Activated CD8-positive, alpha-beta memory T cell treated with anti-CD3 and anti-CD28 coated beads, Interleukin-2, amount 50 U/mL, for 24 hours (primary cell): ENCODE data around the gene PTPA.

ENCODE experiments used
- DNase-seq: peaks from one replicate; pipeline ENCODE4 v3.0.0-alpha.2; 2020; ENCODE audit errors: extremely low read depth

PTPA gene

DNA sequence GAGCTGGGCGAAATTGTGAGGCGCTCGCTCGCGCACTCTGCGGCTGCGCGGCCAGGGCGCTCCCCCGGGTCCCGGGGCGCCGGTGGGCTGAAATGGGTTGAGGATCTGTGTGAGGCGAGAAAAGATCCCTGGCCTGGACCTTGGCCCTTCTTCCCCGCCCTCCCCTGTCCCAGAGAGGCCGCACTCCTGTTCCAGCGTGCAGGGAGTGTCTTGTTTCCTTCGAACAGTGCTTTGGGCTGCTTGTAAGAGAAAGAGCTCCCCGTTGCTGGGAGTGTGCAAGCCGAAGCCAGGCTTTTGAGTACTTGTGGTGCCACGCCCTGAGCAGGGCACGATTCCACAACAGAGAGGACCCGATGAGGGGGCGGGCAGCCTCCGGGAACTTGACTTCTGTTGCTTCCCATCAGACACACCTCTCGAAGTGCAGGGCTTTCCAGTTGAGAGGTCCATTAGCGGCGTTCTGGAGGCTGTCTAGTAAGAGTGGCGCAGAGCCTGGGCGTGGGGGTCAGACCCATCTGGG lies 29.8 kb upstream of the PTPA start:
- no peak for DNase-seq

DNA sequence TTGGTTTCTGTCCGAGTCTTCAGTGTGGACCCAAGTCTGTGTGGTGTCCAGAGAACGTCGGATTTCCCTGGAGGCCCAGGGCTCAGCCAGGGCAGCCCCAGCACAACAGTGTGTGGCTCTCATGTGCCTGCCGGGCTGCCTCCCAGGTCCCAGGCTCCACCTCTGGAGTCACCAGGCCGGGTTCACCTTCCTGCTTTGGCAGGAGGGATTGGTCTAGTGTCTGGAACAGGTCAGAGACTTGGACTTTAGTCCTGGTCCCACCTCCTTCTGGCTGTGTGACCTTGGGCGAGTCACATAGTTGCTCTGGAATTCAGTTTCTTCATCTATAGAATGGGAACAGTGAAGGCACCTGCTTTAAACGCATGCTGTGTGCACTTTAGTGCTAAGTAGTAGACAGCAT lies 27.1 kb upstream of the PTPA start:
- no peak for DNase-seq

DNA sequence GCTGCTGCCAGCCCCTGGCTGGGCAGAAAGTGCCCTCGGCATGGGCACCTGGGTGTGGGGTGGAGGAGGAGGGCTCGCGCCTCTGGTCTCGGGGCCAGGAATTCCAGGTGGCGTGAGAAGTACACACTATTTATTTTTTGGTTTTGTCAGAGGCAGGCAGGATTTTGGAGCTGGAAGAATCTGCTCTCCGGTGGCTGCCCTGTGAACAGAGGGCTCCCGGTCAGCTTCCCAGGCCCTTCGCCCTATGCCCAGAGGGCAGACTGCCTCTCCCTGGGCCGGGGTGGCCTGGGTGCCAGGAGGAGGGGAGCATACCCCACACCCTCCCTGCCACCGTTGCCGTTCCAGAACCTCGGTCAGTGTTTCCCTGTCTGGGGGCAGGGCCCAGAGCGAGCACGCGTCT lies 22.0 kb upstream of the PTPA start:
- DNase-seq, result no peak

DNA sequence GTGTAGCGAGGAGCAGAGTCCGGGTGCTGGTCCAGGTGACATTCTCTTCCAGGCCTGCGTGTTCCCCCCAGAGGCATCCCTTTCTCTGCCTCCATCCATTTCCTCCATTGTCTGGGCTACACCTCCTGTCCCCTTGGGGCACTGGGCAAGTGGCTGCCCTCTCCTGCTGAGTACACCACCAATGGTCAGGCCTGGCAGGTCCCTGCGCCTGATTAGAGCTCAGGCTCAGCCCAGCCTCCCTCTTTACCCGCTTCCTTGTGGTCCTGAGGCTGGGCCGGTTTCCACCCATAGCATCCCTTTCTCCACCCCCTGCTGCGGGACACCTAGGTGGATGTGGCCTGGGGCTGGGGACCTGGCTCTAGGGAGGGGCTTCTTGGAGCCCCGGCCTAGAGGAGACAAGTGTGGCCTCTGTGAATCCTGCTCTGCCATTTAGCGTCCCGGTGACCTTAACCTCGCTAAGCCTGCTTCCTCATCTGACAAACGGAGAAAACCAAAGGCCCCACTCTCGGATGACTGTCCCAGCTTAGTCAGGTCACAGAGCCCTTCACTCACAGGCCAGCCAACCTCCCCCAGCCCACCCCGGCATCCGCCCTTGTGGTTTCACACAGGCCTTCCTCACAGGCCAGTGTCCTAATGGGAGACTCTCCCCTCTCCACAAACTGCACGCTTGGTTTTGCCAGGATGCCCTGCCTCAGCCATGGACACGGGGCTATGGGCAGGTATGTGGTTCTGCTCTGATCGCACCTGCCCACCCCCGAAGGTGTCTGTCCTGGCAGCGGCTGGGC lies 17.4 kb upstream of the PTPA start:
- no peak for DNase-seq

DNA sequence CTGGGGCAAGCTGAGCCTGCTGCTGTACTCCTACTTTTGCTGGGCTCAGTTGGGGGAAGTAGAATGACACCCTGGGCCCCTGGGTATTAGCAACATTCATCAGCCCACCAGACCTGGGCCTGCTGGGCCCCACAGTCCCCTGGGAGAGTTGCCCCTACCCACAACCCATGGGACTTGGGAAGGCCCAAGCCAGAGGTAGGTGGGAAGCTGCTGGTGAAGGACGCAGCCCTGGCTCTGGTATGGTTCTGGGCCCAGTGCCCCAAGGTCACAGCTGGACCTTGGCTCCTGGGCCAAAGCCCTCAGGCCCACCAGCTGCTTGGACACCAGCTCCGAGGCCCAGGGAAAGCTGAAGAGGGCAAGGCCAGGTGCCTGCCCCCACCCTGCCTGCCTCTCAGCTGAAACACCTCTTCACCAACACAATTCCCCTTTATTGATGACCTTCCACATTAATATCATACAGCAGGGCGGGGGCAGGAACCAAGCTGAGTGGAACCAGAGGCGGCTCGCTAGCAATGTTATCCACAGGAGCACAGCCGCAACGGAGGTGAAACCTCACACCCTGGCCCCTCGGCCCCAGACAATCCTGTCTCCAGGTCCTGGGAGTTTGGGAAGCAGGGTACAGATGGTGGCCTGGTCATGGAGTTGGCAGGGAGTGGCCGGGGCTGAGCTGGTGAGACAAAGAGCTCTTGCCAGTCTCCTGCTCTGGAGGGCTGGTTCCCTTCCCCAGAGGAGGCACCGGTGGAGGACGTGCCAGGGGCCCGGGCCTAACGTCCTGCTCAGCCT lies 16.6 kb upstream of the PTPA start:
- DNase-seq, result no peak

DNA sequence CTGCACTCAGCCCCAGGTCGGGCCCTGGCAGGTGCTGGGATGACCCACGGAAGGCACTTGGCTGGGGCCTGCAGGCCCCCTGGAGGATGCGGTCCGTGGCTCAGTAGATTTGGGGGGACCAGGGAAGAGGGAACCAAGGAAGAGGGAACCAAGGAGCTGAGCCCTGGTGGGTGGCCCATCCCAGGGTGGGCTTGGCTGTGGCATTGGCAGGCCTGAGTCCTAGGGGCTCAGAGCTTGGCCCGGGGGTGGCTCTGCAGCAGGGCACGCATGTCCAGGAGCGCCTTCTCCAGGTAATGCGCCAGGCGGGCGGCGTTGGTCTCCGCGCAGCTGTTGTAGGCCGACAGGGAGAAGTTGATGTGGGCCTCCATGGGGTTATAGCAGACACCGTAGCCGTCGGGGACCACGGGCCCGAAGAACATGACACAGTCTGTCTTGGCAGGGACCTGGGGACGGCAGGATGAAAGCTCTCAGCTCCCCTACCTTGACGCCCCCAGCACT lies 16.0 kb upstream of the PTPA start:
- DNase-seq, result no peak

DNA sequence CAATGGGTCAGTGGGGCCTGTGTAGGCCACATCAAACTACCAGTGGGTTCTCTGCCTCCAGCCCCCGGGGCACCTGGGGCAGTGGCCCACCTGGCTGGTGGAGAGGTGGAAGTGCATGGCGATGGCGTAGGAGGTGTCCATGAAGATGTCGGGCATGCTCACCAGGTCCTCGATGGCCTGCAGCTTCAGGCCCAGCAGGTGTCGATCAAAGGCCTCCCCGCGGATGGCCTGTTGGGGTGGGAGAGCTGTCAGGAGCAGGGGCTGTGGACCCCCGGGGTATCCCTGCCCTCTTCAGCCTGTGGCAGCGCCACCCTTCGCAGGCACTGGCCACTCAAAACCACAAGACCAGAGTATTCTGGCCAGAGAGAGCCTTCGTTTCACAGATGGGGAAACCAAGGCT lies 15.3 kb upstream of the PTPA start:
- no peak for DNase-seq

DNA sequence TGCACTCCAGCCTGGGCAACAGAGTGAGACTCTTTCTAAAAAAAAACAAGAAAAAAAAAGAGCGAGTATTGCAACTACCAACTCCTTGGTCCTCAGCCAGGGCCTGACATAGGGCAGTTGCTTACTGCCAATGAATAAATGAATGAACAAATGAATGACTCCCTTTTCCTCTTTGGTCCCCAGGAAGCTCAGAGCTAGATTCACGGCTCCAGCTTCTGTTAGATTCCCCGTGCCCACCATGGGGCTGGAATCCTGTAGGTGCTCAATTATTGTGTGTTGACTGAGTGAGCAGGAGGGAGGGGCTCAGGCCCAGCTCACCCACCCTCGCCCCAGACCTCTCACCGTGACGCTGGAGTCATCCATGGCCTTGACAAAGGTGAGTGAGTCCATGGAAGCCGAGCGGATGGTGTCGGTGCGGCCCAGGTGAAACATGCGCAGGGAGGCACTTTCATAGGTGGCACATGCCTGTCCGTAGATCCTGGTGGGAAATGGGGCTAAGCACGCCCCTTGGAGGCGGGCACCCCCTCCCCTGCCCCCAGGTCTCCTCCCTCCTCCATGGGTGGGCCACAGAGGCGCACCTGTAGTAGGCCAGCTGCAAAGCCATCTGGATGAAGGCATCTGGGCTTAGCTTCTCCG lies 13.4 kb upstream of the PTPA start:
- no peak for DNase-seq

DNA sequence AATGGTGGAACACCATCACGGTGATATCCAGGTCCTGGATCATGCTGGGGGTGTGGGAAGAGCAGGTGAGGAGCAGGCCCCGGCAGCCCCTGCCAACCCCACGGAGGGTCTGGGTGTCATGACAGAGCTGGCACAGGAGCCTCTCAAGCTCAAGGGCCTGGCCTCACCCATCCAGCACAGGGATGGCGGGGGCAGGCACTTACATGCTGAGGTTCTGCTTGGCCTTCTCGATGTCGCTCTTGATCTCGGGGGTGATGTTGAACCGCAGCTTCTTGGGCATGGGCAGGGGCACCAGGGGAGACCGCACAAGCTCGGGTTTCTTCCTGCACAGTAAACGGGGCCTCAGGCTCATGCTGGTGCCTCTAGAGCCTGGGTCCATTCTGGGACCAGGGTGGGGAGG lies 12.9 kb upstream of the PTPA start:
- DNase-seq, result no peak

DNA sequence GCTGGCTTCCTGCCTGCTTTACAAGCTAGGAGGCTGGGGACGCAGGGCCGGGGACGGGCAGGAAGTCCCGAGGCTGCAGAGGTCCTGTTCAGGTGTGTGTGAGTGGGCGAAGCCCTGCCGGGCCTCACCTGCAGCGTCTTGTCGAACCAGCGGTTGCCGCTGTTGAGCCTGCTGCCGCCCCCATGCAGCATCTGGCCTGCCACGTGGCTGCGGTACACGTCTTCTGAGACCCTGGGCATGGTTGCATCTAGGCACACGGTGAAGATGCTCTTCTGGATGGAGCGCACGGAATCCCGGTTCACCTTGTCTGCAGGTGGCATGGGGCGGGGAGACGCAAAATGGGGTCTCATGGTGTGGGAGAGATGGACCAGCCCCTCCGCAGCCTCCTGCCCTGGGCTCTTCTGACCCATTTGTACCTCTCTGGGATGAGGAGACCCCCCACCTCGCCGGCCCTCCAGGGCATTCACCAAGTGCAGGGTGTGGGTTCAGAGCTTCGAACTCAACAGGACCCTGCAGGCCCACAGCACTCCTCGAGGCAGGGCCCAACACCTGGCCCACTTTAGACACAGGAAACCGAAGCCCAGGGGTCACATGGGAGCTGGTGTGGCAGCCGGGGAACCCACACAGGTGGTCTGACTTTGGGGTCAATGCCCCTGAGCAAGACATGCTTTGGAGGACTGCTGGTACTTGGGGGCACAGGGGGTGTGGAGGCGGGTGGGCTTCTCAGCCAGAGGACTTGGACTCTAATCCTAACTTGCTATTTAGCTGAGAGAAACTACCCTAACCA lies 10.6 kb upstream of the PTPA start:
- no peak for DNase-seq

DNA sequence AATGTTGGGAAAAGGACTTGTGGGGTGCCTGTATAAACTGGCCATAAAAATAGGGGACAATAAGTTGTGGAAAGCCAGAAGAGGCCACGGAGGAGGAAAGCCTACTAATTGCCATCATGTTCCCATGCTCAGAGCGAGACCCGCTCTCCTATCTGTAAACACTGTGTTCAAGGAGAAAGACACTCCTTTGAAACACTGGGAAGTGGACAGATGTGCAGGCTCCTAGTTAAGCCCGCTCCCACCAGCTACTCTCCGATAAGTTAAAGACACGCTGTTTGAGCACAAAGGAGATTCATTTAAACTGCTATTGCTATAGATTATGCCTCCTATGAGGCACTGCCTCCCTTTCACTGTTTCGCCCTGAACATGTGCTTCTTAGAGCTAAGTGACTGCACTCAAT lies 9.9 kb upstream of the PTPA start:
- DNase-seq, result no peak

DNA sequence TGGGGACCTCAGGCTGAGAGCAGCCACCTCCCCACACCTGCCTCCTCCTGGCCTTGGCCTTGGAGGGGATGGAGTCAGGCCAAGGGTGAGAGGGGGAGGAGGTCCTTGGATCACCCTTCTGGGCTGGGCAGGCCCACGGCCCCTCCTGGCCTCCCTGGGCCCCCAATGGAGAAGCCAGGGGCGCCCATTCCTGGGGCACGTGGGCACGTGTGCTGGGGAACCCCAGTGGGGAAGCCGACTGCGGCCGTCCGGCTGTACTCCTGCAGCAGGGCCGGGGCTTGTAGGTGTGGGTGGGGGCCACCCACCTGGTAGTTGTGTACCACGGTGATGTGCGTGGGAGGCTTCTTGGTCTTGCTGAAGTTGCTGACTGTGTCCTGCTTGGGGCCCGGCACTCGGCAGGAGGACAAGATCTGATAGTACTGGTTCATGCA lies 9.1 kb upstream of the PTPA start:
- DNase-seq, result no peak

DNA sequence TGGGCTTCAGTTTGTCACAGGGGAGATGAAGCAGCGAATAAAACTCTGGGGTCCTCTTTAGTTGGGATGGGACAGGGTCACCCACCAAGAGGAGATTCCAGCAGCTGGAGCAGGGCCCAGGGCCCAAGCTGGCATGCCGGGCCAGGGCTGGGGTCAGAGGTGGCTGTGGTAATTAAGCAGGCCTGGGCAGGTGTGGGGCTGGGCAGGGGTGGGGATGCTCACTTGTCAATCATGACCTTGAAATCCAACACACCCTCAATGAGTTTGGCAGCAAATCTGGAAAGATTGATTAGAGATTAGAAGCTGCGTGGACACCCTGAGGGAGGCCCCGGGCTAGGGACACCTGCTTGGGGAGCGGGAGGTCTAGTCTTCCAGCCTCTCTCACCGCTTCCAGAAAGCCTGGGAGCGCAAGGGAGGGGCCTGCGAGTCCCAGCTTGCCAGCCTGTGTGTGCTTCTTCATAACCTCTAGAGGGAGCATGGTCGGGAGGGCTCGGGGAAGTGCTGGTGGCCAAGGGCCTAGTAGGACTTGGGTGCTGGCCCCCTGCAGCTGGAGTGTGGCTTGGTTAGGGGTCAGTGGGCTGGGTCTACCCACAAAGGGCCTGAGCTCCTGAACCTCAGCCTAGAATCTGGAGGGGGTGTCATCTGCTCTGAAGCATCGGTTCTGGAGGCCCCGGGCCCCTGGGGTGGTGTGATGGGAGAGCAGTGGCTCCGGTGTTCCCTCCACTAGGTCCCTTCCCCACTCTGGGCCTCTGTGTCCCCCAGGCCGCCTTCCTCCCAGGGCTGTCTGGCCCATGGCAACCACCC lies 8.2 kb upstream of the PTPA start:
- DNase-seq, result no peak

DNA sequence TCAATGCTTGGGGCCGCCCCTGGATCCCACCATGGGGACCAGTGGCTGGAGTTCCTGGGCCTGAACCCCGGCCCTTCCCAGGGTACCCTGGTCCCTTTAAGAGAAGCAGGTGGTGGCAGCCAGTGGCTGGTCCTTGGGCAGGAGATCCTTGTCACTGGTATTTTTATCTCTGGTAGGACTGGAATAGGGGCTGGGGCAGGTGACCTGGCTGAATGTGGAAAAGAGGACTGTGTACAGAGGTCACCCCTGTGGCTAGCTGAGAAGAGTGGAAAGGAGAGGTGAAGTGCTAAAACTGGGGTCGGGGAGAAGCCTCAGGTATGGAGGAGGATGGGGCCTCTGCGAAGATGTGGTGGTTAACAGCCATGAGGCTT lies 7.6 kb upstream of the PTPA start:
- no peak for DNase-seq

DNA sequence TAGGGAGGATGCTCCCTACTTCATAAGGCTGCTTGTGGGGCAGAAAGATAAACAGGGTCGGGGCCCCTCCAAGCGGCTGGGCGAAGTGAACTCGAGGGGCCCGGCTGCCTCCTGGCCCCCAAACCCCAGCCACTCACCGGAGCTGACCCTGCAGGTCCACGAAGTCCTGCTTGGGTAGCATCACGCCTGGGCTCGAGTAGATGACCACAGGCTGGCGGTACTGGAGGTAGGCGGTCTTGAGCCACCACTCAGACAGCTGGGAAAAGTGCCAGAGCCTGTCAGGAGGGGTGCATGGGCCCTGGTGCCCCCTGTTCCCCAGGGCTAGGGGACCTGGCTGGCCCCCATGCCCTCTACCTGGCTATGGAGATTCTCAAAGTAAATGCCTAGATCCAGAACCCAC lies 7.2 kb upstream of the PTPA start:
- no peak for DNase-seq

DNA sequence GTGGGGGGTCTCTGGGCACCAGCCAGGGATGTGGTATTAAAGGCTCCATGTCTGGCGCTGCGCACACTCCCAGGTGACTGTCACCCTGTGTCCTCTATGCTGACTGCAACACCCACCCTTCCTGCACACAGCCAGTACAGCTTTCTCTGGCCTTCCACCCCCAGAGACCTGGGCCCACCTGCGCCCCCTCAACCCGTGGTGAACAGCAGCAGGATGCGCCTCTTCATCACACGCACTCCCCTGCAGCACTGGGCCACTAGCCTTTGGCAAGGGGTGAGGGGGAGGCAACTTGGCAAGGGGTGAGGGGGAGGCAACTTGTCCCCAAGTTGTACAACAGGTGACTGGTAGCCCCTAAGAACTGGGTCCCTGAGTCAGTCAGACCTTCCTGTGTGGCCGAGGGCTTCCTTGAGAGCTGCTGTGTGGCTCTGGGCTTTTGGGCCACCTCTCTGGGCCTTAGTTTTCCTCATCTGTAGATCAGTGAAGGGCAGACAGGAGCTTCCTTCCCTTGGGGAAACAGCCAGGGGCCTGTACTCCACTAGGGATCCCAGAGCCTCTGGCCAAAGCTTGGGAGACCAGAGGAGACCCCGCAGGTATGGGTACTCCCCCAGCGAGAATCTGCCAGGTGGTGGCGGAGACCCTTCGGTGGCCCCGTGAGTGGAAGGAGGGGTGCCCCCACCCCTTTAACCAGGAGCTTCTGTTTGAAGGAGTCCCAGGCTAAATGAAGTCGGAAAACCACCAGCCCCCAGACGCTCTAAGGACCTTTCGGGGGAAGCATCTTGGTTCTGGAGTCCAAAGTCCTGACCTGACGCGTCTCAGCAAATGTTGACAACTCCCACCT lies 5.1 kb upstream of the PTPA start:
- no peak for DNase-seq

DNA sequence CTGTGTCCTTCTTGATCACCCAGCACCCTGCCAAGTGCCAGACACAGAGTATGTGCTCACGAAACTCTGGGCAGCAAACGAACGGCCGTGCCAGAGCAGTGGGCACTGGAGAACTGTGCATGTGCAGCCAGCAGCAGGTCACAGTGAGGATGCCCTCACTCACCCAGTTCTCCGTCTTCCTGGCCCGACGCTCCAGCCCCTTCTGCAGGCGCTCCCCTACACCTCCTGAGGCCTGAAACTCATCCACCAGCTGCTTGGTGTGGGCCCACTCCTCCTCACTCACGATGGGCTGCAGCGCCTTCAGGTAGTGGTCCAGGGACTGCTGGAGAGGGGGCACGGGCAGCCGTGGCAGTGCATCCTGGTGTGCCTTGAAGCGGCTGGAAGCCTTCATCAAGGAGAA lies 3.6 kb upstream of the PTPA start:
- DNase-seq, result no peak

DNA sequence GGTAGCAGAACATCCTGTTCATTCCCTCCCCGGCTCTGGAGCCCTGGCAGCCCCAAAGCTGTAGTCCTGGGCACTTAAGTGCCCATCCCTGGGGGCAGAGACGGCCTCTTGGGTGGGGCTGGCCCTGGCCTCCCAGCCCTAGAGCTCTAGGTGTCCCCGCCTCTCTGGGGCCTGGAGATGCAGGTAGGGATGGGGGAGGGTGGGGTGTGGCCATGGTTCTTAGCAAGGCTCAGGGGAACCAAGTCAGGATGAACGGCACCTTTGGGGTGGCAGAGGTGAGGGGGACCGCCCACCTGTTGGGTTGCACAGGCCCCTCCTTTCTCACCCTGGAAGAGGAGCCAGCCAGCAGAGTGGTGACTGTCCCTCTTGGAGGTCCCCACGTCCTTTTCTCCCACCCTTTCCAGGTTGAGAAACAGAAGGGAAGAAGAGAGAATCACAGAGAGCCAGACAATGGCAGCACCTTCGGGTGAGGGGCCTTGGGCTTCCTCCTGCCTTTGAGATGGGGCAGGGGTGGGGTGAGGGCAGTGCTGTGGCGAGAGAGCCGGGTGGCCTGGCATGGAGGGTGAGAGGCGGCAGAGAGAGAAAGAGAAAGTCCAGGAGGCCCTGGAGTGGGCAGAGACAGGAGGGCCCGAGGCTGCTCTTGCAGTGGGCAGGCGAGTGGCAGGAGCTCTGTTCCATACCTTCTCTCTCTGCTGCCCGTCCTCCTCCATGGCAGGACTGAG lies 3.0 kb upstream of the PTPA start:
- DNase-seq, result no peak

DNA sequence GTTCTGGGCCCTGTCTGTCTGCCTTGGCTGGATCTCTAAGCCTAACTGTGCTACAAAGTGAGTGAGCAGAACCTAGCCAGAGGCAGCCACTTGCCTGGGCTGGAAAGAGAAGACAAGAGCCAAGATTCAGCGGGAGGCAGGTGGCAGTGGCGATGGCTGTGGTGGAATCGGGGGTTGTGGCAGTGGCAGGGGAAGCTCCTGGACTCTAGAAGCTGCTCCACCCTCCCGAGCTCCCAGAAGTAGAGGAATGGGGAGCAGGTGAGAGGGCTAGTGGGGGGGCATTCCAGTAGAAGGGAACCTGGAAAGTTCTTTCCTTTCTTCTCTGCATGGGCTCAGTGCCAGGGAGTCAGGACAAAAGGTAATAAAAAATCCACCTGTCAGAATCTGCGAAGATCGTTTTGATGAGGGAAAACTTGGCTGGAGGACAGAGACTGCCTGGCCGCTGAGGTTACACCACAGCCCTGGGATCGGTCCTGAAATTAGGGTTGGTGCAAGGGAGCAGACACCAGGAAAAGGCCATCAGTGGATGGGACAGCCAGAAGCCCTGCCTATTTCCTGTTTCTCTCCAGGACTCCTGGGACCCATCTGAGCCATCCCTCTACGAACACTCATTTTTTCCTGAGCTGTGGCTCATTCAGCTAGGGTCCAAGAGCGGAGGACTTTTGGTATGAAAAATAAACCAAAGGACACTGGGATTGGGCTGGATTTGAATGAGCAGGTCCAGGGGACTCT lies 2.2 kb upstream of the PTPA start:
- DNase-seq, result no peak
